ENCODE measurements around the gene HAT1.

DNA sequence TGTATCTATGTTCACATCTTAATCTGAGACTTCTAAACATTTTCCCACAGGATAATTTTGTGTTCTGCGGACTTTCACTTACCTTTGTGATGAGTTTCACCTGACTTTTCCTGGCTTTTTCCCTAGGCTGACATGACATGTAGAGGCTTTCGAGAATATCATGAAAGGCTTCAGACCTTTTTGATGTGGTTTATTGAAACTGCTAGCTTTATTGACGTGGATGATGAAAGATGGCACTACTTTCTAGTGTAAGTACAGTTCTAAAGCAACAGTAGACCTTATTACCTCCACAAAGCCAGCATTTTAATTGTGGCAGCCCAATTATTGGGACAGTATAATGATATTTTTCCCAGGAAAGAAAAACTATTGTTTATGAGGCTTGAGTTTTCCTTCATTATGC lies 43.4 kb downstream of the HAT1 start:
- no peak for TF ChIP-seq POLR2A (IDR thresholded peaks at IDR 0.05; ENCODE audit: low read depth, low read length)
- TF ChIP-seq CEBPB (IDR thresholded peaks at IDR 0.05; ENCODE audit: borderline replicate concordance in 1 of 2, low read depth in 2 of 2, low read length in 2 of 2), result no peak
- no peak for TF ChIP-seq RAD21 (IDR thresholded peaks at IDR 0.05; ENCODE audit: insufficient read depth, low read depth, low read length)
- TF ChIP-seq, protein P1, sequence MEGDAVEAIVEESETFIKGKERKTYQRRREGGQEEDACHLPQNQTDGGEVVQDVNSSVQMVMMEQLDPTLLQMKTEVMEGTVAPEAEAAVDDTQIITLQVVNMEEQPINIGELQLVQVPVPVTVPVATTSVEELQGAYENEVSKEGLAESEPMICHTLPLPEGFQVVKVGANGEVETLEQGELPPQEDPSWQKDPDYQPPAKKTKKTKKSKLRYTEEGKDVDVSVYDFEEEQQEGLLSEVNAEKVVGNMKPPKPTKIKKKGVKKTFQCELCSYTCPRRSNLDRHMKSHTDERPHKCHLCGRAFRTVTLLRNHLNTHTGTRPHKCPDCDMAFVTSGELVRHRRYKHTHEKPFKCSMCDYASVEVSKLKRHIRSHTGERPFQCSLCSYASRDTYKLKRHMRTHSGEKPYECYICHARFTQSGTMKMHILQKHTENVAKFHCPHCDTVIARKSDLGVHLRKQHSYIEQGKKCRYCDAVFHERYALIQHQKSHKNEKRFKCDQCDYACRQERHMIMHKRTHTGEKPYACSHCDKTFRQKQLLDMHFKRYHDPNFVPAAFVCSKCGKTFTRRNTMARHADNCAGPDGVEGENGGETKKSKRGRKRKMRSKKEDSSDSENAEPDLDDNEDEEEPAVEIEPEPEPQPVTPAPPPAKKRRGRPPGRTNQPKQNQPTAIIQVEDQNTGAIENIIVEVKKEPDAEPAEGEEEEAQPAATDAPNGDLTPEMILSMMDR (IDR thresholded peaks at IDR 0.05 in 2 of 3, conservative IDR thresholded peaks at IDR 0.05 in 1 of 3; ENCODE audit: control insufficient read depth in 2 of 3, extremely low read depth in 1 of 3, insufficient read depth in 1 of 3, low read depth in 3 of 3, low read length in 3 of 3), result no peak
- no peak for TF ChIP-seq BHLHE40 (IDR thresholded peaks at IDR 0.05; ENCODE audit: borderline replicate concordance in 1 of 2, low read depth in 2 of 2, low read length in 1 of 2)
- TF ChIP-seq, protein P2, sequence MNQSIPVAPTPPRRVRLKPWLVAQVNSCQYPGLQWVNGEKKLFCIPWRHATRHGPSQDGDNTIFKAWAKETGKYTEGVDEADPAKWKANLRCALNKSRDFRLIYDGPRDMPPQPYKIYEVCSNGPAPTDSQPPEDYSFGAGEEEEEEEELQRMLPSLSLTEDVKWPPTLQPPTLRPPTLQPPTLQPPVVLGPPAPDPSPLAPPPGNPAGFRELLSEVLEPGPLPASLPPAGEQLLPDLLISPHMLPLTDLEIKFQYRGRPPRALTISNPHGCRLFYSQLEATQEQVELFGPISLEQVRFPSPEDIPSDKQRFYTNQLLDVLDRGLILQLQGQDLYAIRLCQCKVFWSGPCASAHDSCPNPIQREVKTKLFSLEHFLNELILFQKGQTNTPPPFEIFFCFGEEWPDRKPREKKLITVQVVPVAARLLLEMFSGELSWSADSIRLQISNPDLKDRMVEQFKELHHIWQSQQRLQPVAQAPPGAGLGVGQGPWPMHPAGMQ (IDR thresholded peaks at IDR 0.05; ENCODE audit: borderline replicate concordance), result no peak
- TF ChIP-seq, protein P3, sequence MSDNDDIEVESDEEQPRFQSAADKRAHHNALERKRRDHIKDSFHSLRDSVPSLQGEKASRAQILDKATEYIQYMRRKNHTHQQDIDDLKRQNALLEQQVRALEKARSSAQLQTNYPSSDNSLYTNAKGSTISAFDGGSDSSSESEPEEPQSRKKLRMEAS (IDR thresholded peaks at IDR 0.05; ENCODE audit: low read depth, low read length), result no peak
